ENCODE data around the gene VPS54. TPM values are rescaled to one million over a fixed set of nuclear protein-coding genes. Genes with fewer than 3 reads are reported as not detected.

The VPS54 gene
- total and polyA plus RNA-seq, 9 of the 15 experiments (the other 6 are each of a cell fraction or from before 2014, with no cell fraction given) = 4.9 to 23.2 (median 13.2) TPM

GRCh38 chr2:63881205-63881604 is 138.0 kb downstream of the VPS54 start (continued):
- TF ChIP-seq, protein P1, sequence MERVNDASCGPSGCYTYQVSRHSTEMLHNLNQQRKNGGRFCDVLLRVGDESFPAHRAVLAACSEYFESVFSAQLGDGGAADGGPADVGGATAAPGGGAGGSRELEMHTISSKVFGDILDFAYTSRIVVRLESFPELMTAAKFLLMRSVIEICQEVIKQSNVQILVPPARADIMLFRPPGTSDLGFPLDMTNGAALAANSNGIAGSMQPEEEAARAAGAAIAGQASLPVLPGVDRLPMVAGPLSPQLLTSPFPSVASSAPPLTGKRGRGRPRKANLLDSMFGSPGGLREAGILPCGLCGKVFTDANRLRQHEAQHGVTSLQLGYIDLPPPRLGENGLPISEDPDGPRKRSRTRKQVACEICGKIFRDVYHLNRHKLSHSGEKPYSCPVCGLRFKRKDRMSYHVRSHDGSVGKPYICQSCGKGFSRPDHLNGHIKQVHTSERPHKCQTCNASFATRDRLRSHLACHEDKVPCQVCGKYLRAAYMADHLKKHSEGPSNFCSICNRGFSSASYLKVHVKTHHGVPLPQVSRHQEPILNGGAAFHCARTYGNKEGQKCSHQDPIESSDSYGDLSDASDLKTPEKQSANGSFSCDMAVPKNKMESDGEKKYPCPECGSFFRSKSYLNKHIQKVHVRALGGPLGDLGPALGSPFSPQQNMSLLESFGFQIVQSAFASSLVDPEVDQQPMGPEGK (CRISPR knock-in tag; IDR thresholded peaks at IDR 0.05; ENCODE audit: borderline replicate concordance) = no peak
- TF ChIP-seq NELFE (IDR thresholded peaks at IDR 0.05; ENCODE audit: insufficient read depth, insufficient read length) = no peak
- no peak for TF ChIP-seq FUS (optimal IDR thresholded peaks at IDR 0.05; ENCODE audit: low read depth, low read length)
- TF ChIP-seq CTBP1 (IDR thresholded peaks at IDR 0.05; ENCODE audit: borderline replicate concordance) = no peak
- TF ChIP-seq, protein P2, sequence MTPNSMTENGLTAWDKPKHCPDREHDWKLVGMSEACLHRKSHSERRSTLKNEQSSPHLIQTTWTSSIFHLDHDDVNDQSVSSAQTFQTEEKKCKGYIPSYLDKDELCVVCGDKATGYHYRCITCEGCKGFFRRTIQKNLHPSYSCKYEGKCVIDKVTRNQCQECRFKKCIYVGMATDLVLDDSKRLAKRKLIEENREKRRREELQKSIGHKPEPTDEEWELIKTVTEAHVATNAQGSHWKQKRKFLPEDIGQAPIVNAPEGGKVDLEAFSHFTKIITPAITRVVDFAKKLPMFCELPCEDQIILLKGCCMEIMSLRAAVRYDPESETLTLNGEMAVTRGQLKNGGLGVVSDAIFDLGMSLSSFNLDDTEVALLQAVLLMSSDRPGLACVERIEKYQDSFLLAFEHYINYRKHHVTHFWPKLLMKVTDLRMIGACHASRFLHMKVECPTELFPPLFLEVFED (CRISPR knock-in tag; conservative IDR thresholded peaks at IDR 0.05) = no peak
- TF ChIP-seq ZNF143 (CRISPR knock-in tag; IDR thresholded peaks at IDR 0.05) = no peak
- TF ChIP-seq KLF6 (CRISPR knock-in tag; IDR thresholded peaks at IDR 0.05; ENCODE audit: borderline replicate concordance) = no peak

DNA sequence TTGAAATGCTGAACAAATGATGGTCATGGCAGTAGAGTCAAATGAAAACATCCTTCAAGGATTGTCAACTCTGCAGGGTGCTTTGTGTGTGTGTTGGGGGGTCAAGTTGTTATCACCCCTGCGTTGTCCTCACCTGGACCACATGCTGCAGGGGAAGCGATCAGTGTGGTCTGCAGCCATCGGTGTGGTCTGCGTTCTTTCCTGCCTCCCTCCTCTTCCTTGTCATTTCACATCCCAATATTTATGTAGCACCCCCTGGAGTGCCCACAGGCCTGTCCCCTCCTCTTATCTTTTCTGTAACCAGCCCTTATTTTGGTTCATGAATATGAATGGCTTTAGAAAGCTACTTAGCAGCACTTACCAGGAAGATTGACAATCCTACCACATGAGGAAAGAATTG is 138.6 kb downstream of the VPS54 start:
- Histone ChIP-seq H3K27ac (ENCODE audit: extremely low read depth, low read depth, low read length) (no peak overlapping the region), H3K9me1 (ENCODE audit: control insufficient read depth, insufficient read depth, low read length) (peaks cover 4% of the 10 kb centered on the region), H3K36me3 (ENCODE audit: control insufficient read depth, insufficient read depth, low read length) (peaks cover 33% of the 10 kb centered on the region; the same call in 2 of the 3 replicates), H3K4me1 (replicated peaks in 1 of 2; ENCODE audit: control insufficient read depth in 2 of 2, insufficient read depth in 2 of 2, low read length in 2 of 2) (no peaks in the 10 kb centered on the region), H2AFZ (ENCODE audit: low read depth, low read length) (no peak overlapping the region), H3K4me2 (ENCODE audit: insufficient read depth, low read length) (no peak overlapping the region), H3K4me3 (no peak overlapping the region), H3K79me2 (ENCODE audit: control insufficient read depth, insufficient read depth, low read length) (no peaks in the 10 kb centered on the region), H3K27me3 (ENCODE audit: control insufficient read depth in 2 of 2, insufficient read depth in 2 of 2, low read length in 2 of 2) (no peaks in the 10 kb centered on the region), H3K9me3 (replicated peaks; ENCODE audit: control insufficient read depth, insufficient read depth, low read depth, low read length) (no peaks in the 10 kb centered on the region), H4K20me1 (replicated peaks; ENCODE audit: control insufficient read depth, insufficient read depth, low read length) (no peaks in the 10 kb centered on the region), H3K9ac (ENCODE audit: insufficient read depth in 1 of 2, low read depth in 2 of 2, low read length in 2 of 2) (no peak overlapping the region)
- intact Hi-C loops (cut with micrococcal nuclease) (no loop called here), in situ Hi-C loops (cut with MboI) (no loop called here)
- no peak for FAIRE-seq
- no peak for ATAC-seq
- TF ChIP-seq VEZF1 (CRISPR knock-in tag; IDR thresholded peaks at IDR 0.05) = no peak
- TF ChIP-seq RBM34 (IDR thresholded peaks at IDR 0.05; ENCODE audit: borderline replicate concordance, insufficient read depth, low read length) = no peak
- TF ChIP-seq NRF1 (conservative IDR thresholded peaks at IDR 0.05 in 1 of 2, IDR thresholded peaks at IDR 0.05 in 1 of 2) = no peak
- no peak for TF ChIP-seq ZNF408 (CRISPR knock-in tag; IDR thresholded peaks at IDR 0.05; ENCODE audit: low read depth)
- TF ChIP-seq U2AF2 (optimal IDR thresholded peaks at IDR 0.05; ENCODE audit: low read depth, low read length) = no peak
- no peak for TF ChIP-seq ZNF133 (CRISPR knock-in tag; IDR thresholded peaks at IDR 0.05)
- no peak for TF ChIP-seq SP1 (CRISPR knock-in tag; IDR thresholded peaks at IDR 0.05)
- no peak for TF ChIP-seq EP400 (IDR thresholded peaks at IDR 0.05)
- ChIA-PET POLR2A (no interaction called here), CTCF (ENCODE audit: low intra/inter-chr PET ratio) (no interaction called here)
- DNase-seq (ENCODE audit: extremely low read depth in 1 of 4, low spot score in 3 of 4) = no peak
- no TSS peak for BruUV-seq (replicated peaks)
- 72% methylated on average over 4 of the region's 4 CpGs for WGBS (ENCODE audit: insufficient coverage, low coverage, missing lambda C conversion rate)

Measured in K562 (cell line).